Embryonic facial prominence (tissue), 1 donor: Measurements from ENCODE around the gene CPVL.

Source experiments
- DNase-seq: peaks from one replicate; pipeline ENCODE4 v3.0.0-alpha.2; 2016; ENCODE audit errors: extremely low spot score

The CPVL gene

DNA sequence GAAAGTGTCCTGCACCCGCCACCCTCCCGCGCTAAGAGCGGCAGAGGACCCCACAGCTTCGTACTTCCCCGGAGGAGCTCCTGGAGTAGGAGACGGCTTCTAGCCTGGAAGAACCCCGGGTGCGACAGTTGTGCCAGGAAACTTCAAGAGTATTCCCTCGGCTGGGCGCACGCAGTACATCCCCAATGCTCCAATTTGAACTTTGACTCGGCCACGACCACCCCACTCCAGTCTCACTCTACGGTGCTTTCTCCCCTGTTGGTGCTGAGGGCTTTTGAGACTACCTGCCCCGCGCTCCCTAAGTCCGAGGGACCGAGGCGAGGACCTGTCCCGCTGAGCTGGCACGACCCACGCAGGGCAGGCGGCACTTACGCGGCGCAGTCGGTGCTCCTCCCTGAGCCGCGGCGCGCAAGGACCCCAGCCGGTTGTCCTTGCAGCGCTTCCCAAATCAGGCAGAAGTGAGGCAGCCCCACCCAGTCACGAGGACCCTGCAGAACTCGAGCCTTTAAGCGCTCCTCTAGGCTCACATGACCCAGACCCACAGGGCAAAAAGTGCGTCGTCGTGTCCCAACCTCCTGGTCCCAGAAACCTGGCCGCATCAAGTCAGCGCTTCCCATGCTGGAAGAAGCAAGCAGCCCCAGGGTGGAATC, at the start of gene CPVL:
CPVL (minus strand) TSS at position 481 of the 650 bp plus-strand sequence. CDS start 25,476 bp downstream, outside the sequence.
- no peak for DNase-seq

DNA sequence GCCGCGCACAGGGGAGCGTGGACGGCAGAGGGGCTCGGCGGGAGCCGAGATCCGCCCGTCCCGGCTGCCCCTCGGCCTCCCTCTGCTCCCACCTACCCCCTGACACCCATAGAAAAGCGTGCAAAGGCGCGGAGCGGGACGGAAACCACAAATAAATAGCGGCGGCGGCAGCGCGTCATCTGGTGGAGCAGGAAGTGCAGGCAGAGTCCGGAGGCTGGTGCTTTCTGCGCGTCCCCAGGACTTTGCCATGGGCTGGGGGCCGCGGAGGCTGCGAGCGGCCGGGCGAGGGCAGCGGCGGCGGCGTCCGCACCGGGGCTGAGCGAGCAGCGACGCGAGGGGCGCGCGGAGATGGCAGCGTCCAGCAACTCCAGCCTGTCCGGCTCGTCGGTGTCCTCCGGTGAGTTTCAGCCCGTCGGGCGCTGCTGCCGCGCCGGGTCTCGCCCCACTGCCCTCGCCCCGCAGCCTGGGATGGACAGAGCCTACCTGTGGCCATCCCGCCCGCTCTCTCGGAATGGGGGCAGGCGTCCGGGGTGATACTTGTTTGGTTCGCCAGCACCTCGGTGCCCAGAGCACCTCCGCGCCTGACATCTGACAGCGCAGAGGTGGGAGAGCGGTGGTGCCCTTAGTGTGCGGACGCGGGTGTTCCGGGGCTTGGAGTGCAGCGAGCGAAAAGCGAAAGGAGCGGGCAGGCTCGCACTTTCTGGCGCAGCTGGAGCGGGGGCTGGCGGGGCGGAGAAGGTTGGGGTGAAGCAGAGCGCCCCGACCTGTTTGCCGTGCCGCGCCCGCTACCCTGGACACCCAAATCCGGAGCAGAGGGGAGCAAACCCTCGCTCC, 48.5 kb upstream of the CPVL start, which contains the start of gene CHN2:
CHN2 (plus strand) TSS at position 182 of the 834 bp plus-strand sequence.
- DNase-seq: peak; percentile 39

DNA sequence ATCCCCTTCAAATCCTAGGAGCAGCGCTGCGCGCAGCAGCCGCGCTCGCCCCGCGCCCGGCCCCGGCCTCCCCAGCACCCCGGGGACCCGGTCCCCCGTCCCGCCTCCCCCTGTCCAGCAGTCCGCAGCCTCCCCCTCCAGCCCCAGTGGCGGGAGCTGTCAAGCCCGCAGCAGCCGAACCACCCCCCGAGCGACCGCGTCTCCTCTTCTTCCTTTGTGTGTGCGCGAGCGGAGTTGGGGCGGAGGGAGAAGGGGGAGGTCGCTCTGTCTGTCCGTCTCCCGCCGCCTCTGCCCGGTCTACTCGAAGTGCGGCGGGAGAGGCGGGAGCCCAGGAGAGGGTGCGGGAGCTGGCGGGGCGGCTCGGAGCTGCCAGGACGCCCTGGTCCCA, 47.9 kb upstream of the CPVL start:
- no peak for DNase-seq

DNA sequence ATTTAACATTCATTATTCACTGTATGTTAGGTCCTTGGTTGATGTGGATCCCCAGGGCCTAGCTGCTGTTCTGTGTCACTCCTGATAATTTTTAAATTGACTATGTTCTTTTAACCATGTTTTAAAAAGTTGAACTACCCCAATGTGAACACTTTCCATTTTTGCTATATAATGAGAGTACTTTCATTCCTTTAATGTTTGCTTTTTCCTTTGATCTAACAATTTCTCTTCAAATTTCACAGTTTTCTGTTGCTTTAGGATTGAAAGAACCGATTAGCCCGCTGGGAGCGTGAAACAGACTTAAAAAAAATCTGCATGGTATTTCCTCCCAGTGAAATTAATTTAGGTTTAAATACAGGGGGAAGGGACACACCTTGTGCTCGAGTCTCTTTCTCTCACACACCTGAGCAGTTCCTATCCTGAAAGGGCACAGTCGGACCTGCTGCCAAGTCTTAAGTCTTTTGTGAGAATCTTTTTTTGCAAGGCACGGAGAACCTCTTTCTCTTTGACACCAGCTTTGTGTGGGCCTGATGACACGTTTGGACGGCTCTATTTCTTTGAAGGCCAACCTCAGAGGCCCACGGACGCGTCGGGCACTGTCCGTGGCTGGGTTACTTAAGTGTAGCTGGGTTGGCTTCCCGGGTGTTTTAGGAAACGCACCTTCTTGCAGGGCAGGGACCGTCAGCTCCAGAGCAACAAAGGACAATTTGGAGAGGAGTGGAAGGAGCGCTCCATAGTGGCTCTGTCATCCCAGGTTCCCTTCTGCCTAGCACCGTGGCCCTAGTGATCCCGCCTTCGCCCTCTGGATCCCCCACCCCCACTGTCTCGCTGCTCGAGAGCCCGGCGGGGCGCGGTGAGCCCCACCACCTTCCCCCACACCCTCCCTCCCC, 47.2 kb upstream of the CPVL start:
- DNase-seq: no peak

DNA sequence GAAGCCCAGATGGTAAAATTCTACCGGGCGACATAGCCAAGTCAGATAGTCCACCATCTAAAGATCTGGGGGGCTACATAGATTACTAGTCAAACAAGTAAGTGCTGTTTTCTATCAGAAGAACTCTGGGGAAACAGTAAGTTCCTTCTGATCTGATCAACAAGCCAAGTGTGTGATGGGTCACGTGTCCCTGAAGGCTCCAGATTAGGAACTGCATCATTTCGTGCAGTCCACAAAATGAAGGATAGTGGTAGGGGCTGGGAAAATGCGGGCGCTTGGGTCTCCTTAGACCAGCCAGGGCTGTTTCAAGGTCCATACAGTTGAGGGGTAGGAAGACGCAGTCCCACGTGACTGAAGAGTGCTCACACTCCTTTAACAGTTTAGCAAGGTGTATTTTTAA, 46.5 kb upstream of the CPVL start:
- DNase-seq: no peak

DNA sequence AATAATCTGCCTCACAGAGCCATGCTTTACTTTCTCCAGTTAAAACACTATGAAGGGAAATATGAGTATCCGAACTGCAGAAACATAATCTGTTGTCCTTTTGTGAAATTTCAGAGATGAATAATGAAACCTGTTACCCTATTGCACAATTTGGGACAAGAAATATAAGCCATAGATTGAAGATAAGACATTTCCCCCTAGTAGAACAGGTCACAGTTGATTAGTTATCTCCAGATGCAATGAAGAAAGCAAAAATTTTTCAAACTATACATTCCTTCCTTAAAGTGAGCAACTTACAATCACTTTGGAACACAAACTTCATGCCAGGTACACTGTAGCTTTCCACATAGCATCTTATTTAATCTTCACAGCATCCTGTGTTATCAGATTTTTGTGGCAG, 46.0 kb upstream of the CPVL start:
- no peak for DNase-seq

DNA sequence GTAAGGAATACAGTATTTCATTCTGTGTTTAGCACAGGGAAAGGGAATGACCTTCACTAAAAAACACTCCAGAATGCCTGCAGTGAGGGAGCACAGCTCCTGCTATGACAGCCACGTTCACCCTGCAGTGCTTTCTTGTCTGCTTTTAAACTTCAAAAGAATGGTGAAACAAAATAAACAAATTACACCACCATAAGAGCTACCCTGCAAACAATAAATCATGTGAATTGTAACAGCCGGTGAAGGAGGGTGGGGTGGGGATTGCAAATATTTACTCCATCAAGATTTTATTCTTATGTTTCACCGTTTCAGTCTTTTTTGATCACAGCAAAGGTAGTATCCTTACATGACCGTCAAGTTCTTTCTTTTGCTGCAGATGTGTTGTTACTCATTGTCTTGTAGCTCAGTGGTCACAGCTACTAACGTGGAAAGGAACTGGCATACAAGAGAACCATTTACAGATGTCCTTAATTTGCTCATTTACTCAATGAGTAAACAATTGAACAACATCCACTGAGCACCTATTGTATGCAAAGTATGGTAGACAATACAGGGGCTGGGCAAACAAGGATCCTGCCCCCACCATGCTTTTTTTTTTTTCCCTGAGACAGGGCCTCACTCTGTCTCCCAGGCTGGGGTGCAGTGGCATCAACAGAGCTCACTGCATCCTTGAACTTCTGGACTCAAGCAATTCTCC, 44.2 kb upstream of the CPVL start:
- no peak for DNase-seq

DNA sequence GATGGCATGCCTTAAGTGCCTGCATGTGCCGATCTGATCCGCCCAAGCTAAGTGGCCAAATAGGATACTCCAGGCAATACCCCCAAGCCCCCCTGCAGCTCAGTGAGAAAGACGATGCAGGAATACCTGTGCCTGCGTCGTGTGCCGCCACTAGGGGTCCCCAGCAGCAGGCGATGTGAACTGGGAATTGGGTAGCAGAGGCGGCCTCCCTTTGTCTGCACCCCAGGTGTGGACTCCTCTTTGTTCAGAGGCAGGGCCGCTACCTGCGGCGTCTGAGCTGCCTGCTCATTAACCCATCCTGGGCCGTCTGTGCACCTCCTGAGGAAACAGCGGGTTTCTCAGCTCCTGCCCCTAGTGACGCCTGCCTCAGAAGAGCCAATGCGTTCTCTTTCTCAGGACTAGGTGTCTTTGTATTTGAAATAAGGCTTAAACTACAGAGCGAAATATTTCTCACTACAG, 43.4 kb upstream of the CPVL start:
- no peak for DNase-seq

DNA sequence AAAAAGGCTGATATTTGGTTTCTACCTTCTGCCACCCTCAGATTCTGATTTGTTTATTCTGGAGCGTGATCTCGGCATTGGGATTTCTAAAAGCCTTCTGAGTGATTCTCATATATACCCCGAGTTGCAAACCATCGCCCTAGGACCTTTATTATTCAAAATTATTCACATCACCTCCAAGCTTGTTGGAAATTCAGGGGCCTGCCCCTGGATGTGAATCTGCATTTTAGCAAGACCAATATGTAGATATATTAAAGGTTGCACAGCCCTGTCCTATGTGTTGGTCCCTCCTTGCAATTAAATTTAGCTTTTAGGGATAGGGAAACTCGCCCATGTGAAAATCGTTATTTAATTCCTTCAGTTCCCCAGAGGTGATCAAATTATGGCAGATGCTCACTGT, 39.3 kb upstream of the CPVL start:
- DNase-seq: no peak

DNA sequence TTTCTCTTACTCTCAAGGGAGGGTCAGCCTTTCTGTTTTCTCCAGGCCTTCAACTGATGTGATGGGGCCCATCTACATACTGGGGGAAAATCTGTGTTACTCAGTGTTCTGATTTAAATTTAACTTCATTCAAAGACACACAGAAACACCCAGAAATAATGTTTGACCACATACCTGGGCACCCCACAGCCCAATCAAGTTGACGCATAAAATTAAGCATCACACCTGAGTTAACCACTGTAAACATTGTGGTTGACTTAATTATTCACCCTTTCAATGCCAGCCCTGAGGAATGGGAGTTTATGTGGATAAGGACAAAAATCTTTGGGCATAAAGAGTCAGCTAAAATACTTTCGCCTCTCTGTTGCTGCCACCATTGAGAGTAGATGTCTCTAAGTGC, 38.3 kb upstream of the CPVL start:
- no peak for DNase-seq

DNA sequence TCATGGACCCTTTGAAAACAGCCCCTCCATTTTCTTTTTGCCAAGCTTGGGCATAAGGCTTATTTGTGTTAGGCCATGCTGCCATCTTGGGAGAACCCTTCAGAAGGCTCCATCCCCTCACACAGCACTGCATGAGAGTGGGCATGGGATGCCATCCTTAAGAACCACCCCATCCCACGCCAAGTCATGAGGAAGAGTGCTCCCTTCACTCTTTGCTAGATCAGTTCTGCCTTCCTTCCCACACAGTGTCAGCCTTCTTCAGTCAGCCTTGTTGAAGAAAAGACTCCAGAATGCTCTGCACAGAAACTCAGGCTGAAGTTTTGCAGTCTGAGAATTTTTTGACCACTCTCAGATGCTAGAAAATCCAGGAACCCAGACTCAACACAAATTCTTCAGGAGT, 32.8 kb upstream of the CPVL start:
- DNase-seq: no peak

DNA sequence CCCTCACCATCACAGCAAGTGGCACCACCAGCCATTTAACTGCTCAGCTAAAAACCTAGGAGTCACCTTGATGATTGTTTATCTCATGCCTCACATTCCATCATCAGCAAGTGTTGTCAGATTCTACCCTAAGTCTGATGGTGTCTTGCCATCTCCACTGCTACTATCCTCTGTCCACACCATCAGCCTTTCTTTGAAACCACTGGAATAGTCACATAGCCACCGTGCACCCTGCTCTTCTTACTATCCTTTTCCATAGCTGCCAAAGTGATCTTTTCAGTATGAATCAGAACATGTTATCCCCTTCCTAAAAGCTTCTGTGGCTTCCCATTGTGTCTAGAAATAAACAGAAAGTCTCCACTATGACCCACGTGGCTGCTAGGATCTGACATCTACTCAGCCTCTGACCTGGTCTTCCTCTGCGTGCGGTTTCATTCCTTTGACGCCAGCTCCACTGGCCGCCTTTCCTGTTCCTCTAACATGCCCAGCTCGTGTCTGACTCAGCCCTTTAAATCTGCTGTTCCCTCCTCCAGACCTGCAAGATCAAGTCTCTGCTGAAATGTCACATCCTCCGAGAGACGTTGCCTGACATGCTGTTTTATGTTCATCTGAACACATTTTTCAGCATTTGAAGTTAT, 31.7 kb upstream of the CPVL start:
- DNase-seq: no peak

DNA sequence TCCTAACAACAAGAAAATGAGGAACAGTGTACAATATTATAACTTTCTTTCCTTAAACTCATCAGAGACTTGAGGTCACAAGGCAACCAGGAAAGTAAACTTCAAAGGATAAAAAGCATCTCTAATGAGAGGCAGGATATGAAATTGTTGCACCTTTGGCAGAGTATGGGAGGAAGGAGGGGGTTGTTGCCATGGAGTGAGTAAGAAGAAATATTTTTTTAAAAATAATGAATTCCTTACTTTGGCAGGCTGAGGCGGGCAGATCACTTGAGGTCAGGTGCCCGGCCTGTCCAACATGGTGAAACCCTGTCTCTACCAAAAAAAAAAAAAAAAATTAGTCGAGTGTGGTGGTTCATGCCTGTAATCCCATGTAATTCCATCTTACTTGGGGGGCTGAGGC, 27.1 kb upstream of the CPVL start:
- no peak for DNase-seq

DNA sequence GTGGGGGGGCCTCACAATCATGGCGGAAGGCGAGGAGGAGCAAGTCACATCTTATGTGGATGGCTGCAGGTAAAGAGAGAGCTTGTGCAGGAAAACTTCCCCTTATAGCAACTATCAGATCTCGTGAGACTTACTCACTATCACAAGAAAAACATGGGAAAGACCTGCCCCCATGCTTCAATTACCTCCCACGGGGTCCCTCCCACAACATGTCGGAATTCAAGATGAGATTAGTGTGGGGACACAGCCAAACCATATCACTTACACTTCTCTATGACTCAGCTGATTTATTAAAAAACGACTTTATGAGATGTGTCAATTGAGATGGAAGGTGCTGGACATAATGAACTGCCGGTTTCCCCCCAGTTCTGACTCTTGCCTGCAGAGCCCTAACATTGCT, 24.4 kb upstream of the CPVL start:
- DNase-seq: no peak

DNA sequence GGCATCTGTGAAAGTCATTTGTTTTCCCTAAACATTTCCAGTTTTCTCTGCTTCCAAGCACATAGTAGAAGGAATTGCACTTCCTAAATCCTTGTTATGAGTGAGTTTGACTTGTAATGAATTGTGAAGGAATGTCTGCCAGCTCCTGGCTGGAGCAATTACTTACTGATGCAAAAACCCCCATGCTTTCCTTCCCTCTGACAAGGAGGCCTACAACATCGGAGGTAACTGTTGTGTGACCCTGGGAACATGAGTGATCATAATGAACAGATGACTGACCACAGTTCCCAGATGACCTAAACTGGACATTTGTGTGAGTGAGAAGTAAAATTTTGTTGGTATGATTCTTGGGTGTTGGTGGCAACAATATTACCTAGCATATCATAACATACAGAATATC, 21.4 kb upstream of the CPVL start:
- DNase-seq: no peak

DNA sequence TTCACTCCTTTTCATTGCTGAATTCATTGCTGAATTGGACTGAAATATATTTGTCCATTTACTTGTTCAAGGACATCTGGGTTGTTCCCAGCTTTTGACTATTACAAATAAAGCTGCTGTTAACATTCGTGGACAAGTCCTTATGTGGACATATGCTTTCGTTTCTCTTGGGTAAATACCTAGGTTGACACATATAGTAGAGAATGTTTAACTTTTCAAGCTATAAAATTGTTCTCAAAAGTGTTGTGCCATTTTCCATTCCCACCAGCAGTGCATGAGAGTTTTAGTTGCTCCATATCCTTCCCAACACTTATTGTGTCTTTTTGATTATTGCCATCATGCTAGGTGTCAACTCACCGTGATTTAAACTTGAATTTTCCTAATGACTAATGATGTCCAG, 17.5 kb upstream of the CPVL start:
- no peak for DNase-seq

DNA sequence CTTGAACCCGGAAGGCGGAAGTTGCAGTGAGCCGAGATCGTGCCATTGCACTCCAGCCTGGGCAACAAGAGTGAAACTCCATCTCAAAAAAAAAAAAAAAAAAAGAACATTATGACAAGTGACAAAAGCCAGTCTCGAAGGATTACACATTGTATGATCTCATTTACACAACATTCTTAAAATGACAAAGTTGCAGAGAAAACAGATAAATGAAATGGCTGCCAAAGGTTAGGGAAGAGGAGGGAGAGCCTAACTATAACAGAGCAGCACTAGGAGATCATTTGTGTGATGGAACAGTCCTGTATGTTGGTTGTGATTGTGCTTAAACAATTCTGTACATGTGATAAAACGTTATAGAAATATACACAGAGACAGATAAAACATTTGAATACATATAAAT, 16.2 kb upstream of the CPVL start:
- DNase-seq: no peak

DNA sequence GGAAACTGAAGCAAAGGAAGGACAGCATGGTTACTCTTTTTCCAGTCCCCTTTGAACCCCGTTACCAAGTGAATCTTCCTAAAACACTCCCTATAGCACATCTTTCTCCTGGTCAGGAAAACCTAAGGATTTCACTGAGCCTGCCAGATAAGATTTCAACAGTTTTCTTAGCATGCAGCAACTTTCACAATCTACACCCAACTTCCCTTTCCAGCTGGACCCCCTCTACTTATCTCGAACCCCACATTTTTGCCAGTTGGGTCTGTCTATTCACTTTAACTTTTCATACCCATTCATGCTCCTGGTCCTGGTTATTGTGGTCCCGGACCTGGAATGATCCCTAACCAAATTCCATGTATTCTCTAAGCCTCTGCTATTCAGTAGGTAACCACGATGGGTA, 14.9 kb upstream of the CPVL start:
- DNase-seq: no peak

DNA sequence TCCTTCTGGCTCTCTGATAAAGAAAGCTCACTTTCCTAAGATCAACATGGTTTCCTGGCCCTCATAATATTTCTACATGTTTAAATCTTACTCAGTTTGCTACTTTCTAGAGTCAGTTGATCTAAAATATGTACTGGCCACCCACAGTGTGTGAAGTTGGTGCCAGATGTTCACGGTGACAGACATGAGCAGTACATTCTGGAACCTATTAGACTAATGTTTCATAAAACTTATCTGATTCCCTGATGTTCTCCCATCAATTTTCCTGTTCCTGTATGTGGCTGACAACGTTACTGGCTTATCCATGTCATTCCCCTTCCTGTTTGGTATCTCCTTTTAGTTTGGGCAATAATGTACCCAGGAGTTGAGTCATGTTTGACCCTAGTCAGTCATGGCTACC, 13.7 kb upstream of the CPVL start:
- DNase-seq: no peak

DNA sequence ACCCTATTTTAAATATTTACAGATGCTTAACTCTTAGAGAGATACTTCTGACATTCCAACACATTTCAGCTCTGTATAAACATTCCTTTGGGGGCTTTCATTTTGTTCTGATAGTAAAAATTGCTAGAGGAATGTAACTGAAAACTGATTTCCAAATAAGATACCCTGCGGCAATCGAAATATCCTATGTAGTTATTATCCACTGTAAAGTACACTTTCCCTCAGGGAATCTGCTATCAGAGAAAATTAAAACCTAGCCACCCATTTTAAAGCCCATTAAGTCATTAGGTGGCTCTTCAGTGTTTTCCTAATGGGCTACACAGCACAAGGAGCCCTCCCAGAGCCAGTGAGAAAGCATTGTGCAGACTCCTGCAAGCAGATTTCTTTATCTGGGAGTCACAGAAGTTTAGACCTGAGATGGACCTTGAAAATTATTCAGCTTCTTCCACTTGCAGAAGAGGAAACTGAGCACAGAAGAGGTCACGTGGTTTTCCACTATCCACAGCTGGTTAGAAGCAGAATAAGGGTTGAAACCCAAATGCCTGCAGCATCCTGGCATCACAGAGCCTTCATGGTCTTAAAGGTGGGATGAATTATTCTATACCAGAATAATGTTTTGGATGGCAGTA, 12.6 kb upstream of the CPVL start:
- no peak for DNase-seq
